Measurements from ENCODE around the gene TNFRSF25. TPM values are rescaled to one million over a fixed set of nuclear protein-coding genes. Genes with fewer than 3 reads are reported as not detected.

TNFRSF25 gene
- total RNA-seq, 6 experiments from 2014 or later = 1.8 to 3.2 (median 2.7) TPM

- DNase-seq = no peak
- H3K4me1 Mint-ChIP-seq (ENCODE audit: low read depth) = peaks cover 11% of the 10 kb centered on the region
- H3K9me3 Mint-ChIP-seq = no peaks in the 10 kb centered on the region
- peaks cover 39% of the 10 kb centered on the region for H3K27me3 Mint-ChIP-seq (ENCODE audit: insufficient read depth)
- no peak for TF ChIP-seq CTCF (IDR thresholded peaks at IDR 0.05)
- H3K4me3 Mint-ChIP-seq = no peak overlapping the region
- H3K27ac Mint-ChIP-seq = no peak overlapping the region
- no peaks in the 10 kb centered on the region for H3K36me3 Mint-ChIP-seq (ENCODE audit: low read depth)
Measured at GRCh38 chr1:6427441-6428390, 38.3 kb downstream of the TNFRSF25 start.

- Mint-ChIP-seq H3K9me3 (no peaks in the 10 kb centered on the region), H3K27me3 (ENCODE audit: insufficient read depth) (peaks cover 40% of the 10 kb centered on the region), H3K36me3 (ENCODE audit: low read depth) (no peaks in the 10 kb centered on the region), H3K4me1 (ENCODE audit: low read depth) (peaks cover 15% of the 10 kb centered on the region), H3K27ac (no peak overlapping the region), H3K4me3 (no peak overlapping the region)
- no peak for TF ChIP-seq CTCF (IDR thresholded peaks at IDR 0.05)
- DNase-seq = no peak
Measured at GRCh38 chr1:6426972-6427350, 39.0 kb downstream of the TNFRSF25 start.

- Mint-ChIP-seq H3K36me3 (ENCODE audit: low read depth) (no peaks in the 10 kb centered on the region), H3K4me1 (ENCODE audit: low read depth) (peaks cover 15% of the 10 kb centered on the region), H3K4me3 (no peak overlapping the region), H3K27me3 (ENCODE audit: insufficient read depth) (peaks cover 38% of the 10 kb centered on the region), H3K9me3 (no peaks in the 10 kb centered on the region), H3K27ac (no peak overlapping the region)
- DNase-seq = no peak
- no peak for TF ChIP-seq CTCF (IDR thresholded peaks at IDR 0.05)
Measured at GRCh38 chr1:6426277-6426971, 39.5 kb downstream of the TNFRSF25 start.

GRCh38 chr1:6425658-6426057, 40.3 kb downstream of the TNFRSF25 start:
- Mint-ChIP-seq H3K4me3 (no peak overlapping the region), H3K27ac (no peak overlapping the region), H3K27me3 (ENCODE audit: insufficient read depth) (peaks cover 41% of the 10 kb centered on the region), H3K36me3 (ENCODE audit: low read depth) (no peaks in the 10 kb centered on the region), H3K9me3 (no peaks in the 10 kb centered on the region), H3K4me1 (ENCODE audit: low read depth) (peaks cover 15% of the 10 kb centered on the region)
- no peak for DNase-seq
- no peak for TF ChIP-seq CTCF (IDR thresholded peaks at IDR 0.05)

- no peak for TF ChIP-seq CTCF (IDR thresholded peaks at IDR 0.05)
- no peaks in the 10 kb centered on the region for H3K9me3 Mint-ChIP-seq
- H3K36me3 Mint-ChIP-seq (ENCODE audit: low read depth) = no peaks in the 10 kb centered on the region
- peaks cover 15% of the 10 kb centered on the region for H3K4me1 Mint-ChIP-seq (ENCODE audit: low read depth)
- H3K27ac Mint-ChIP-seq = no peak within 1 kb of the TSS
- no peak for DNase-seq
- peaks cover 38% of the 10 kb centered on the region for H3K27me3 Mint-ChIP-seq (ENCODE audit: insufficient read depth)
- H3K4me3 Mint-ChIP-seq = no peak within 1 kb of the TSS
Measured at GRCh38 chr1:6424619-6425593, 41.1 kb downstream of the TNFRSF25 start, which contains the start of gene ESPN. TSS of gene ESPN (plus strand) at chr1:6424776. CDS start at chr1:6424956, 180 bp downstream.

All from HFFc6 (cell line).